GM21737 (cell line): ENCODE measurements around the gene ARHGEF3.

ENCODE experiments used
- ATAC-seq: cut with Tn5 transposase; IDR thresholded peaks from one replicate; pipeline ENCODE4 v1.9.1; 2021; ENCODE audit warnings: mild to moderate bottlenecking, moderate library complexity; ENCODE audit not compliant: unreplicated experiment

Gene ARHGEF3

DNA sequence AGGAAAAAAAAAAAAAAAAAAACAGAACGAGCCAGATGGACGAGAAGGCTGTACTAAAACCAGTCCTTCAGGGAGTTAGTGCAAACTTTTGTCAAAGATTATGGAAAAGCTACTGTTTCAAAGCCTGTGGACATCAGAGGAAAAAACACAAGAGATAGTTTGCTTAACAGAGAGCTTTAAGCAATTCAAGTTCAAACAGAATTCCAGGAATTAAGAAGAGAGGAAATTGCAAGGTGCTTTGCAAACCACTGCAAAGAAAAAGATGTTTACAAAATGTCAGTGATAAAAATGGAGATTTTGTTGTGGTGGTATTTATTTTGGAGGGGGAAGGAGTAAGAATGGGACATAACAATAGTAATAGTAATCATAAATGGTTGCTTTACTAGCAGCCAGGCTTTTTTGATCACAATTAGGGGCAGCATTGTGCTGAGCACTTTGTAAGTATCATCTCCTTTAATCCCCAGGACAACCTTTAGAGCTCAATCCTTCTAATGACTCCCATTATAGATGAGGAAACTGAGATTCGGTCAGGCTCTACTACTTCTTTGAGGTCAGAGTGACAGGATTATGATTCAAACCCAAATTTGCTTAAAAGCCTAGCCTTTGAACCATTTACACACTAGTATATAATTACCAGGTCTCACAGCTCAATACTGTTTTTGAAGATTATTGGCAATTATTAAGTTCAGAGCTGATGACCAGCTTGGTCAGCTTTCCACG is 22.4 kb upstream of the ARHGEF3 start:
- ATAC-seq, result no peak

DNA sequence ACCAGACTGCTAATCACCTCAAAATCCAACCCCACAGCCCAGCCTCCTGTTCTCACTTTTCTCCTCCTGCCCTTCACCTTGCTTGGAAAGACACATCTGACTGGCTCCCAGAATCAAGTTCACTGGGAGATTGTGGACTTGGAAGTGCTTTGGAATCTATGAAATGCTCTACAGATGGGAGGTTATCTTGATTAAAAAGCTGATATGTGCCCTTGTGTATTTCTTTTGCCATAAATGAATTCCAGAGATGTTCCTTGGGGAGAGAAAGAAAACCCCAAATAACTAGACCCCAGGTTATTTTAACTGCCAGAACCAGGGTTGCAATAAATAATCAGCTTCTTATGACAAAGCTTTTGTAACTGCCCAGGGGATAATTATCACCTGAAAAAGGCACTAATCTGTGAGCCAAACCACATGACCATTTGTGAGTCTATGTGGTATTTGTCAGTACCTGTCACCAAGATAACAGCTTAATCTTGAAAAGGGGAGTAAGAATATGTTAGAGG is 21.7 kb upstream of the ARHGEF3 start:
- no peak for ATAC-seq

DNA sequence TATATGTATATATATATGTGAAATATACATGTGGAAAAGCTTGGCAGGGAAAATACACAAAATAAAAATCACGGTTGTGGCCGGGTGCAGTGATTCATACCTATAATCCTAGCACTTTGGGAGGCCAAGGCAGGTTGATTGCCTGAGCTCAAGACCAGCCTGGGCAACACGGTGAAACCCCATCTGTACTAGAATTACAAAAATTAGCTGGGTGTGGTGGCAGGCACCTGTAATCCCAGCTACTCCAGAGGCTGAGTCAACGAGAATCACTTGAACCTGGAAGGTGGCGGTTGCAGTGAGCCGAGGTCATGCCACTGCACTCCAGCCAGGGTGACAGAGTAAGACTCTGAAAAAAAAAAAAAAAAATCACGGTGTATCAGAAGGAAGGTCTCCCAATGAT is 20.8 kb upstream of the ARHGEF3 start:
- no peak for ATAC-seq

DNA sequence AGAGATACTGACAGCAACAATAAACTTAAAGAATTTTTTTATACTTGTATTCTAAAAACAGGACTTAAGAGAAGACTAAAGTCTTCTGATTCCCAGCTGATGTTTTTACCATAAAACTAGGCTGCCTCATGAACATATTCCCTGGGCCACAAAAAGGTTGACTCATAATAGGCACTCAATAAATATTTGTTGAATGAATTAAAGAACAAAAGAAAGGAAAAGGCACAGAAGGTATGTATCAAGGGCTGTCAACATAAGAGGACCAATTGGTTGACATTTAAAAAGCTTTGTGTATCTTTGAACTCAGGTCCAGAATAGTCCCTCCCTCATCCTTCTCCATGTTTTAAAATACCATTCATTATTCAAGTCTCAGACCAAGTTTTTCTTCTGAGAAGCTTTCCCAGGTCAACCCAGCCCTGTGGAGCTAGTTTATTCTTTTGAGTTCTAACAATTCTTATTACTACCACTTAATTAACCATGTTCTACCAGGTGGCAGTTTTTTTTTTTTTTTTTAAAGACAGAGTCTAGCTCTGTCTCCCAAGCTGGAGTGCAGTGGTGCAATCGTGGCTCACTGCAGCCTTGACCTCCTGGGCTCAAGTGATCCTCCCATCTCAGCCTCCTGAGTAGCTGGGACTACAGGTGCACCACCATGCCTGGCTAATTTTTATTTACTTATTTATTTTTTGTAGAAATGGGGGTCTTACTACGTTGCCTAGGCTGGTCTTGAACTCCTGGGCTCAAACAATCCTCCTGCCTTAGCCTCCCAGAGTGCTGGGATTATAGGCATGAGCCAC is 17.5 kb upstream of the ARHGEF3 start:
- ATAC-seq, result no peak

DNA sequence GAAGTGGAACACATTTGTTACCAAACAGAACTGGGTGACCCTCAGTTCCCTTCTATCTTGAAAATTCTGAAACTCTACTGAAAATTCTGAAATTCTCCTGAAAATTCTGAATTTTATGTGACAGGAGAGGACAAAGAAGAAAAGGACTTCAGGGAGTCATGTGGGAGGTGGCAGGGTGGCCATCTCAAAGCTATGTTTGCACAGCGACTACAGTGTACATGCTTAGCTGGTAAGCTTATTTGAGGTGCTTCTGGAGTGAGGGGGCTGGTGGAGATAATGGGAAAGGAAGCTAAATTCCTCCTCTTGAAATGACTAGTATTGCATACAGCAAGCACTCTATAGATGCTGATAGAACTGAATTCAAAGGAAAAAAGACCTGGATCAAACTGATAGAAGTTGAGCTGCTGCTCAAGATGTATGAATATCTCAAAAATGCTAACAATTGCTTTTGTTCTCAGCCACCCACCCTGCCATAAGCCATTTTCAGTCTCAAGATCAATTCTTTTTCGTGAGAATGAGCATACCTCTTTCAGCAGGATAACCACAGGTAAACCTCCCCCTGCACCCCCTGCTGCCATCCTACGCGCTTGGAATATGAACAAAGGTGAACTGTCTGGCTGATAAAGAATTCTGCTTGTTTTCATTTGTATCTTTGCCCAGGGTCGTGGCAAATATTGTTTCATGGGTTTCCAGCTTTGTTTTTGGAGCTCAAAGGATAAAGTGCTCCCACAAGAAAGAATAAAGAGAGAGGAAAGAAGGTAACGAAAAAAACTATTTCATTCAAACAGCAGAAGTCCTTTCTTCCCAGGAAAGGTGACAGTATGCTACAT is 16.6 kb upstream of the ARHGEF3 start:
- no peak for ATAC-seq

DNA sequence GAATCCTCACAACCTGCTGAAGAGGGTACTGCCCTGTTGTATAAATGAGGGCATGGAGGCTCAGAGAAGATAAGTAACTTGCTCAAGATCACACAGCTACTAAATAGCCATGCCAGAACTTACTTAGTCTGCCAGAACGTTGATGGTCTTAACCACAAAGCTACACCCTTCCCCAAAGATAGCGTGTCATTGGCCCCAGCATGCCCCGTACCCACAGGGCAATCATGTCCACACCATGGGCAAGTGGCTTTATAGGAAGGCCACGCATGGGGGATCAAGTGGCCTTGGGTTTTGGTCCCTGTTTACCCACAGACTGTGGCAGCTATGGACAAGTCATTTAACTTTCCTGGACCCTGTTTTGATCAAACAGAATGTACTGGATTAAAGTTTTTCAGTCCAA is 15.9 kb upstream of the ARHGEF3 start:
- no peak for ATAC-seq

DNA sequence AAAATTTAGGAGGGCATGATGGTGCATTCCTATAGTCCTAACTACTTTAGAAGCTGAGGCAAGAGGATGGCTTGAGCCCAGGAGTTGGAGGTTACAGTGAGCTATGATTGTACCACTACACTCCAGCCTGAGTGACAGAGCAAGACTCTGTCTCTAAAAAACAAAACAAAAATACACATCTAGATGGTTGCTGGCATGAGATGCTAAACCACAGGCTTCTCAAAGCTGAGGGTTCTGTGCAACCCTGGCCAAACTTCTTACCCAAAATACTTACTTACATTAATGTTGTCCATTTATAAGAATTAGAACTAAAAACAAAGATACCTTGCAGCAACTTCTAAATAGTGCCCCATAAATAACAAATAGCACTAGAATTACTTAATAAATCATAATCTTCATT is 14.3 kb upstream of the ARHGEF3 start:
- ATAC-seq, result no peak

DNA sequence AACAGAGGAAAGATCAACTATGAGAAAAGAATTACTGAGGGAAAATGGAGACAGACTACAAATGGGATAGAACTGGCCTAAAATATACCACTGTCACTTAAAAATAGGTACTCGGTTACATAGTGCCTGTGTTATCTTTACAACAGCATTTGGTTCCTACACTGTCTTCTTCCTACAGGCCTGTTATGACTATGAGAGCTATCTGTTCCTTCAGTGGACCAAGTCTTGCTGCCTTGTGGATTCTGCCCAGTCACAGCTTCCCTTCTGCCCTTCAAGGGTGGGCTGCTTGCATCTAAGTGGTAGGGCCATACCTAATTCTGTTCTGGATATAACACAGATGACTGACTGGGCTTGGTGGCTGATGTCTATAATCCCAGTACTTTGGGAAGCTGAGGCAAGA is 13.8 kb upstream of the ARHGEF3 start:
- ATAC-seq, result no peak

DNA sequence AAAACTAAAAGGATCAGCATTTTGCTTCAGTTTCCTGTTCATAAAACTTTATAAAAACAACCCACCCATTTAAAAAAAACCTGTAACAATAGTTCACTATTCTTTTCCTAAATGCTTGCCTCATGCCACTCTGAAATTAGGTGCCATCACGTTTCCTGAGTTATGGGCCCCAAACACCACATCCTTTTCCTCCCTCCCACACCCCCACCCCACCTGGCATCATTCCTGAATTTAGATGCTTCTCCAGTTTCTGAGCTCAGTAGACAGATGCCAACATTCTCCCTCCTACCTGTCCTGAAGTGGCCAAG is 11.9 kb upstream of the ARHGEF3 start:
- ATAC-seq, result no peak

DNA sequence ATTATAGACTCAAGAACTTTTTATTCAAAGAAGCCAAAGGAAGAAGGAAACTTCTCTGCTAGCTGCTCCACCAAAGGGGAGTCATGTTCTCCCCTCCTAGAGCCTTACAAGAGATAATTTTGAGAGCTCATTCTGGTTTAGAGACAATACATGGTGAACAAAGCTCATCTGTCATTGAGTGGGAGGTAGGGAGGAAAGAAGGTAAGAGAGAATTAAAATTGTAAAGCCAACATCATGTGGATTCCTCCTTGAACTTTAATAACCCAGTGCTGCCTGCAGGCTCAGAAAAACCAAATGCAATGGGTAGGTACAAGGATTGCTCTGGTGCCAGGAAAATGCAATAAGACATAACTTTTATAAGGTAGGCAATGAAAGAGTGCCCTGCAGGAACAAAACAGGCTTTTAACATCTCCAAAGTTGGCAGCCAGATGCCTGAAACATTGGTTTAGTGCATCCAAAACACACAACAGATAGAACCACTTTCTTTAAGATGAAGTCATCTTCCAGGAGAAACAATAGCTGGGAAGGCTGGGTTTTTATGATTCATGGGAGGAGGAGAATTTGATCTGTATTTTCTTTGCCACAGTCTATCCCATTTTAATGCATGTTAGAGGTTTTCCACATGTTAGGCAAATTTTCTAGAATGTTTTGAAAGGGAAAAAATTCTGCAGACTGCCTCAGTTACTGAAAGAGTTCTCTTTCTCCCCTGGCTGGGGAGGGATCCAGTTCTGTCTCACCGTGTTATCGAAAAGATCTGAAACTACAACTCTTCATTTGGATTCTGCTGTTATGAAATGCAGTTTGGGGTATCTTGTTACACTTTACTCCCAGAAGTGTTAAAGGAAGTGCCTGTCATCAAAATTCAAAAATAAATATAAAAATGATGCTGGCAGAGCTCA is 11.3 kb upstream of the ARHGEF3 start:
- ATAC-seq, result no peak

DNA sequence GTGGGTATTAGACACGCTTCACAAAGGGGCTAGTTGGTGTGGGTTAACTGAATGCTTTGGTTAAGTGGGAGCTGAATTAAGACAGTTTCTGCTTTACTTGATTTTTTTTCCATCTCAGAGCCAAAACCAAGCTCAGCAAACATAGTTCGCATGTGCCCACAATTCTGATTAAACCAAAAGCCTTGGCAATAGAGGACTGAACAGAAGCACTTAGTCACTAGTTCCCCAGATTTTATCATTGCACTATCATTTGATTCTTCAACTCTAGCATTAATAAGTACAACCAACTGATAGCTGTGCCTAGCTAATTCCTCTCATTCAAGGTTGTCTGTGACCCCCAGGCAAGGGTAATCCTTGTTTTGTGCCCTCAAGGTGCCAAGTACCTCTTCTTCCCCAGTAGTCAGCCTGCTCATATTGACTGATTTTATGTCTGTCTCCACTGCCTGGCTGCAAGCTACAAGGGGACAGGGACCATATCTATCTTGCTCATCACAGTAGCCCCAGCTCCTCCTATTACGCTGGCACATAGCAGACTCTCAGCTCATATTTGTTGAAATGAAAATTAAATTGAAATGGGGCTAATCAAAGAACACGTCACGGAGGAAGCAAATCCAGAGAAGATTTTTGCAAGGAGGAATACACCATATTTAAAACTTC is 9.9 kb upstream of the ARHGEF3 start:
- ATAC-seq, result no peak

DNA sequence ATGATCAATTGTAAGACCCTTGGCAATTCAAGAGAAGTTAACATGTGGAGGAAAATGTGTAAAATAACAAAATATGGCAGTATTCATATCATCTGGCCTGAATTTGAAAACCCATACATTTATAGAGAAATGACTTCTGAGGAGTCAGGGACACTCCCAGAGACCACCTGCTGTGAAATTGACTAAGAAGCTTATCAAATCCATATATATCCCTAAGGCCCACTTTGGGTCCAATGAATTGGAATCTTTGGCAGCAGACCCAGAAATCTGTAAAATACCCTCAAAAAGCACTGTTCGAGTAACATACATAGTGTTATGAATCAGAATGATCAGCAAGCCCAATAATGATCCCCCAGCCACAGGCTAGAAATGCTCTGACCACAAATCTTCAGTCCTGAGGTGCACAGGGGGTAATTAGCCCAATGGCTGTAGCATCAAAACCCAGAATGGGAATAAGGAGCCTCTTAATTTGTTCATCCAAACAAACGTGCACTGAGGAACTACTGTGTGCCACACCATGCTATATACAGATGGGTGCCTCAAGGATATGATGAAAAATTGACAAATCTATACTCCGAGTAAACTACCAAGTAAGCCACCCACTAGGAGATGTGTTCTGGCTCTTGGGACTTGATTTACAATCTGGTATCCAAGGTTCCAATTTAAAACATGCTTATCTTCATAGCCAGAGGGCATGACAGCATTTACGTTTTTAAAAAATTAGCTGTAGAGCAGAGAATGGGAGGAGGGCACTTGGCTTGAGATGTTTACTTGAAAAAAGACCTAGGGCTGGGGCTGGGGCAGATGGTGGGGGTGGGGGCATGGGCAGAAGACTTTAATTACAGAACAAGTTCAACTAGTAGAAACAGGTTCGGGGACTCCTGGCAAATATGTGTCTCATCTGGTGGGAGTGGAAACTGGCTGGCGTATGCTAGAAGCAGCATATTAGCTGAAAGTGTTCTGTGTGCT is 9.1 kb upstream of the ARHGEF3 start:
- ATAC-seq, result no peak

DNA sequence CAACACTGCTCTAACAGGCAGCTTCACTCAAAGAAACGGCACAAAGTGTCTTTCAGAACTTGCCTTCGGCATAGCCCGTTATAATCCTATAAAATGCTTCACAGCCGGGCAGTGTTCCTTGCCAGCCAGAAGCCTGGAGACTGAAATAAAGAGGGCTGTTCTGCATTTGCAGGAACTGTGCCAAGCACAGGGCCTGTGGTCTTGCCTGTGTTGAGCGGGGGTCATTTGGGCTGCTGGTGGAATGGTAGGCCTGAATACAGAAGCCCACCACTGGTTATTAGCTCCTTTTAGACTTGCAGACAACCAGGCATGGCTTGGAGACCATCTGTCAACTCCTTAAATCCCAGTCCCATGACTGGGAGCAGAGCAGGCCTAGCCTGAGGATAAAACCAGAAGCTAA is 4.7 kb upstream of the ARHGEF3 start:
- ATAC-seq, result no peak

DNA sequence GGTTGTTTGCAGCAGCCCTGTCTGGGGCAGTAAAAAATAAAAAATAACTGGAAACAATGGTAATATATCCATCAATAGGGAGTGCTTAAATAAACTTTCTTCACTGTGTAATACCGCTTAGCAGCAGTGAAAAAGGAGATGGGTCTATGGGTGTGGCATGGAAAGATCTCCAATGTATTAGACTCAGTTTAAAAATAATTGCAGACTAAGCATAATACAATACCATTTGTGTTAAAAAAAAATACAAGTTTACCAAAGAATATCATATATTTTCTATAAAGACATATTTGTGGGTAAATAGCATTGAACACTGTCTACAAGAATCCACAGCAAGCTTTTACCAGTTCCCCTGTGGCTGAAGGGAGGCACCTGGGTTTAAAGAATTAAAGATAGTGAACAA is 1.0 kb upstream of the ARHGEF3 start:
- ATAC-seq, result no peak

DNA sequence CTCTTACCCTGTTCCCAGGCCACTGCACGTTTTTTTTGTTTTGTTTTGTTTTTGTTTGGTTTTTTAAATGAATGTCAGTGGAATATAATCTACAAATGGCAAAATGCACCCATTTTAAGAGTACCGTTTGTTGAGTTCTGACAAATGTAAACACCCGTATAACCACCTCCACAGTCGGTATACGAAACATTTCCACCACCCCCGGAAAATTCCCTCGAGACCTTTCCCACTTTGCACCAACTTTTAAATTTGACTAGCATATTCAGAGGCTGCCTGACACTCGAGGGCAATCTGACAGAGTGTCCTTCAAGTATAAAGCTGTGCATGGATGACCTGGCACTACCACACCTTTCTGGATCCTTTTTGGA is 613 bp upstream of the ARHGEF3 start:
- no peak for ATAC-seq

DNA sequence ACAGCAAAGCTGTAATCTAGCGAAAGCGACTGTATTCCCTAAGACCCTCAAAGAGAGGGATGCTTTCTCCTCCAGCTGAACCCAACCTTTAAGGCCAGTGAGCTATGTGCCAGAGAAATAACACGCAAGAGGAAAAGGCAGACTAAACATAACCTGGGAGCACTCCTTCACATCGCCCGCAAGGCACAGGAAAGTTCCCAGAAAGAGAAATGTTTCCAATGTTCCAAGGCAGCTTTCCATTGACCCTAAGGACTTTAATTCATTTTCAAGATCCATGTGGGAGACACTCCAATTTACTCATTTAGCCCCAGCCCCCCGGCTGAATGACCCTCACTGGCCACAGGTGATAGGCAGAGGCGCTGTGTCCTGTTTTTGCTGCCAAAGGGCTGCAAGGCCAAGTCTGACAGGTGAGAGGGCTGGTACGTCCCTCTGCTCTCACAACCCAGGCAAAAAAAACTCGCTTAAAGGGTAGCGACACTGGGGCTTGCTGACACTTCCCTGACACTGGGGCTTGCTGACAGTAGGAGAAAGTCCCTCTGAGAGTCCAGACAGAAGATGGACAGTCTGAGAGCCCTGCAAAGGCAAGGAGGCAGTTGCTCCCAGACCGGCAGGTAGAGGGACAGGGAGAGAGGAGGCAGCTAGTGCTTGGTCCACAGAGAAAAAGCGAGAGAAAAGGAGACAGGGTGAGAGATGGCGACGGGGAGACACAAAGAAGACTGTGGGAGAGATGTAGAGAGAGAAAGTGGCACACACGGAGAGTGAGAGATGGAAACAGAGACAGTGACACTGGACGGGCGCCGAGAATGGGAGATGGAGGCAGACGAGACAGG is 702 bp downstream of the ARHGEF3 start:
- no peak for ATAC-seq

DNA sequence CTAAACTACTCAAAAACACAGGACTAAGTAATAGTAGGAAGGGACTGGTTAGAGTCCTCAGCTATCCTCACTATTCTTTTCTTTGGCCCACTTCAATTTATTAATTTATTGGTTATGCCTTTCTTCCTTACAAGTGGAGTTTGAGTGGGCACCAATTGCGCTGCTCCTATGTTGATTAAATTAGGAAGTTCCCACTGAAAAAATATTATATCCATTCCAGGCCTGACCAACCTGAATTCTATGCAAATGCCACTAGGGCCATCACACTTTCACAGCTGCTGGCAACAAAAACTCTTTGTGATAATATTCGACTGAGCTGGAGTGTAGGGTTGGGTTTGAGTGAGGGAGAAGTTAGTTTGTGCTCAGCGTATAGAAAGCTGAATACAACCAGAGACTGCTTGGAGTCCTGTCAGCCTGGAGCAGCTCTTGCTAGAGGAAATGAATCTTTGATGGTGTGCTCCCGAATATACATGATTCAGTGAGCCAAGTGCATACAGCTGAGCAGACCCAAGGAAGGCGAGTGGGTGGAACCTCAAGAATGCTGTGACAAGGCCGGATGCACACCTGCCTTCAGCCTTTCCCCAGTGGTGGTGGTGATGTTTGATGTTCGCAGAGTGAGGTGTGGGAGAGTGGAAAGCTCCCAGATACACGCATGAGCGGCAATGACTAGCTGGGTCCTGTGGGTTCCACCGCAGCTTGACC is 1.5 kb downstream of the ARHGEF3 start:
- no peak for ATAC-seq
